Neutrophil (primary cell): ENCODE measurements around the gene LAPTM4A.

Source experiments
- H3K27ac ChIP-seq: fragments of 200-600 bp; sonication (generic); 2 replicates; pipeline ENCODE4 v1.5.1; 2016; ENCODE audit warnings: mild to moderate bottlenecking, moderate library complexity
- H3K27me3 ChIP-seq: fragments of 200-600 bp; sonication (generic); 2 replicates; pipeline ENCODE4 v1.6.0; 2016; ENCODE audit warnings: mild to moderate bottlenecking
- H3K36me3 ChIP-seq: fragments of 200-600 bp; sonication (generic); 2 replicates; pipeline ENCODE4 v1.5.1; 2017
- H3K4me1 ChIP-seq, 2 experiments: fragments of 200-600 bp in 1 of 2; sonication (generic) in 1 of 2; 1 replicate in 1 of 2; 2 replicates in 1 of 2; pipeline versions ENCODE4 v1.5.1 to v1.6.1; 2013 to 2016; ENCODE audit warnings: low read depth in 1 of 2, low read length in 1 of 2, mild to moderate bottlenecking in 1 of 2, moderate library complexity in 1 of 2; ENCODE audit not compliant: control insufficient read depth in 1 of 2, insufficient read depth in 1 of 2
- H3K4me3 ChIP-seq, 2 experiments: fragments of 200-600 bp in 1 of 2; sonication (generic) in 1 of 2; 1 replicate in 1 of 2; 2 replicates in 1 of 2; pipeline ENCODE4 v1.5.1; 2013 to 2016; ENCODE audit warnings: low read depth in 1 of 2, low read length in 1 of 2, mild to moderate bottlenecking in 1 of 2, moderate library complexity in 1 of 2
- H3K9me3 ChIP-seq: fragments of 200-600 bp; sonication (generic); 2 replicates; pipeline ENCODE4 v1.5.1; 2016
- TF ChIP-seq, protein P1 (sequence below): fragments of 200-600 bp; sonication (generic); IDR thresholded peaks from 2 replicates; pipeline ENCODE4 v1.5.1; 2016; ENCODE audit warnings: antibody characterized with exemption

LAPTM4A gene

DNA sequence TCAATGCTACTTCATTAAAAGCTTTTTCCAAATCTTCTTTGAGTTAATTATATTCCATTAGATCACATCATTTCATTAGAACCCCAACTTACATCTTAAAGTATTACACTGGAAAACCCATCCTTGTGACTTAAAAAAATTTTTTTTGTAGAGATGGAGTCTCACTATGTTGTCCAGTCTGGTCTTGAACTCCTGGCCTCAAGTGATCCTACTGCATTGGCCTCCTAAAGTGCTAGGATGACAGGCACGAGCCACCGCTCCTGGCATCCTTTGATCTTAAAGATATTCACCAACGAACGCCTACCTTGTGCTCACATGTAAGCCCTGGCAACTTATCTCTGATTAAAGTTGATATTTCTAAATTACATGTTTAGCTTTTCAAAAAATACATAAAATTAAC is 6.7 kb downstream of the LAPTM4A start:
- H3K27ac ChIP-seq, result no peak overlapping the region
- peaks cover 33 to 44% of the 10 kb centered on the region in 2 experiments for H3K4me1 ChIP-seq
- no peak overlapping the region for H3K4me3 ChIP-seq
- no peaks in the 10 kb centered on the region for H3K9me3 ChIP-seq
- TF ChIP-seq, protein P1, sequence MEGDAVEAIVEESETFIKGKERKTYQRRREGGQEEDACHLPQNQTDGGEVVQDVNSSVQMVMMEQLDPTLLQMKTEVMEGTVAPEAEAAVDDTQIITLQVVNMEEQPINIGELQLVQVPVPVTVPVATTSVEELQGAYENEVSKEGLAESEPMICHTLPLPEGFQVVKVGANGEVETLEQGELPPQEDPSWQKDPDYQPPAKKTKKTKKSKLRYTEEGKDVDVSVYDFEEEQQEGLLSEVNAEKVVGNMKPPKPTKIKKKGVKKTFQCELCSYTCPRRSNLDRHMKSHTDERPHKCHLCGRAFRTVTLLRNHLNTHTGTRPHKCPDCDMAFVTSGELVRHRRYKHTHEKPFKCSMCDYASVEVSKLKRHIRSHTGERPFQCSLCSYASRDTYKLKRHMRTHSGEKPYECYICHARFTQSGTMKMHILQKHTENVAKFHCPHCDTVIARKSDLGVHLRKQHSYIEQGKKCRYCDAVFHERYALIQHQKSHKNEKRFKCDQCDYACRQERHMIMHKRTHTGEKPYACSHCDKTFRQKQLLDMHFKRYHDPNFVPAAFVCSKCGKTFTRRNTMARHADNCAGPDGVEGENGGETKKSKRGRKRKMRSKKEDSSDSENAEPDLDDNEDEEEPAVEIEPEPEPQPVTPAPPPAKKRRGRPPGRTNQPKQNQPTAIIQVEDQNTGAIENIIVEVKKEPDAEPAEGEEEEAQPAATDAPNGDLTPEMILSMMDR, result no peak
- no peaks in the 10 kb centered on the region for H3K27me3 ChIP-seq
- H3K36me3 ChIP-seq, result peaks cover 11% of the 10 kb centered on the region

DNA sequence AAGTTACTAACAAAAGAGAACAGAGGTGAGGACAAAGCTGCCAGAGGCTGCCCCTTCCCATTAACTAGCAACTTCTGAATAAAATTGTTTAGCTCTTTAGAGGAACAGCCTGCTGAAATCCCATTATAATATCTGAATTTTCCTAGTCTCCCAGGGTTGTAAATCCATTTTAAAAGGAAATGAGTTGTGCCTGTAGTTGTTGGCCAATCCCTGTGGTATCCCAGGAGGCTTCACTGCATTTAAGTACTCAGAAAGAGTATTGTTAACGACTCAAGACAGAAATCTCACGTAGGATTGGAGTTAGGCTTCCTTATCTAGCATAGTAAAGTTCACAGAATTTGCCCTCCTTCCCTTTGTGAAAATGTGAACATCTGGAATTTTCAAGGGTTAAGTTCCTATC is 8.9 kb downstream of the LAPTM4A start:
- Histone ChIP-seq H3K27ac (peak overlapping the region; percentile 16), H3K4me1 (peaks cover 12 to 24% of the 10 kb centered on the region in 2 experiments), H3K9me3 (no peaks in the 10 kb centered on the region), H3K36me3 (peaks cover 33% of the 10 kb centered on the region), H3K27me3 (no peaks in the 10 kb centered on the region), H3K4me3 (no peak overlapping the region)
- TF ChIP-seq, protein P1, result no peak

GRCh38 chr2:20040489-20041172 is 10.8 kb downstream of the LAPTM4A start:
- Histone ChIP-seq H3K4me3 (no peak overlapping the region), H3K9me3 (no peaks in the 10 kb centered on the region), H3K27ac (no peak overlapping the region), H3K36me3 (peaks cover 43% of the 10 kb centered on the region), H3K4me1 (peaks cover 12 to 30% of the 10 kb centered on the region in 2 experiments), H3K27me3 (no peaks in the 10 kb centered on the region)
- TF ChIP-seq, protein P1, result no peak

DNA sequence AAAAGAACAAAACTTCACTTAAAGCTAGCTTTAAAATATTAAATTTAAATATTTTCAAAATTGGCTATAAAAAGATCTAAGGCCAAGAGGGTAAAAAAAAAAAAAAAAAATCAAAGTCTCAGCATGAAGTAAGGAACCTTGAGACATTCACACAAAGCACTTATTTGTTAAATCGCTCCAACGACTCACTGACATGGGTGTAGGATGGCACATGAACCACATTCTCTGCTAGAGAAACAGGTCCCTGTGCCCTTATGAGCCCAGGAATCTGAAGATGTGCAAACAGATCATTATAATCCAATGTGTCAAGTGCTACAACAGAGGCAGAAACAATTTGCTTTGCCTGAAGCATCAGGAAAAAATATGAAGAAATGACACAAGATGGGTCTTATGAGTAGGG is 13.8 kb downstream of the LAPTM4A start:
- Histone ChIP-seq H3K36me3 (peaks cover 73% of the 10 kb centered on the region), H3K9me3 (no peaks in the 10 kb centered on the region), H3K4me1 (peaks cover 0 to 11% of the 10 kb centered on the region in 2 experiments), H3K27ac (peak overlapping the region; percentile 30), H3K4me3 (no peak overlapping the region), H3K27me3 (no peaks in the 10 kb centered on the region)
- TF ChIP-seq, protein P1, result no peak

- H3K27ac ChIP-seq, result peak overlapping the region; percentile 48
- no peak overlapping the region for H3K4me3 ChIP-seq
- H3K9me3 ChIP-seq, result no peaks in the 10 kb centered on the region
- peaks cover 89% of the 10 kb centered on the region for H3K36me3 ChIP-seq
- TF ChIP-seq, protein P1, result no peak
- no peaks in the 10 kb centered on the region for H3K27me3 ChIP-seq
- H3K4me1 ChIP-seq, result peaks cover 0 to 6% of the 10 kb centered on the region in 2 experiments
These were observed 15.3 kb downstream of the LAPTM4A start for GRCh38 chr2:20035955-20036666.
